GM12892 (cell line): ENCODE results near the gene ITPKB.

Experiments
- DNase-seq: peaks from one replicate; pipeline ENCODE4 v3.0.0; 2011; ENCODE audit not compliant: insufficient read length
- FAIRE-seq: peaks from 2 replicates; lab custom pipeline; 2011; peaks lifted over from hg19 to GRCh38; lab: Jason Lieb, UNC
- POLR2A ChIP-seq: IDR thresholded peaks from 2 replicates; pipeline ENCODE4 v1.6.1; 2011; ENCODE audit warnings: low read depth, low read length, control low read depth
- POLR2AphosphoS5 ChIP-seq: IDR thresholded peaks from 2 replicates; pipeline ENCODE4 v1.6.1; 2011; ENCODE audit warnings: low read depth, low read length, control low read depth
- TAF1 ChIP-seq: IDR thresholded peaks from 2 replicates; pipeline ENCODE4 v1.6.1; 2011; ENCODE audit warnings: low read depth, mild to moderate bottlenecking, control low read depth, low read length, borderline replicate concordance

ITPKB gene

GRCh38 chr1:226637147-226637935 is 101.7 kb downstream of the ITPKB start:
- DNase-seq = no peak
- TF ChIP-seq TAF1 = no peak
- no peak for TF ChIP-seq POLR2A

GRCh38 chr1:226636847-226637096 is 102.3 kb downstream of the ITPKB start:
- no peak for FAIRE-seq

More at GRCh38 chr1:226637147-226637935, 101.7 kb downstream of the ITPKB start:
- FAIRE-seq = no peak

GRCh38 chr1:226635456-226635941 is 103.6 kb downstream of the ITPKB start:
- TF ChIP-seq POLR2A = no peak
- TF ChIP-seq TAF1 = no peak
- no peak for TF ChIP-seq POLR2AphosphoS5
- FAIRE-seq = no peak
- no peak for DNase-seq

More at GRCh38 chr1:226636847-226637096, 102.3 kb downstream of the ITPKB start:
- DNase-seq = no peak
- TF ChIP-seq POLR2A = no peak
- no peak for TF ChIP-seq TAF1
- TF ChIP-seq POLR2AphosphoS5 = no peak

- DNase-seq (no peak), FAIRE-seq (no peak)
- TF ChIP-seq TAF1 (no peak), POLR2AphosphoS5 (no peak), POLR2A (no peak)
These were observed 104.4 kb downstream of the ITPKB start for GRCh38 chr1:226634611-226635246.

GRCh38 chr1:226634166-226634588 is 104.9 kb downstream of the ITPKB start:
- FAIRE-seq (peak; percentile 89), DNase-seq (peak; percentile 79)
- TF ChIP-seq POLR2A = no peak
- TF ChIP-seq TAF1 = no peak
- no peak for TF ChIP-seq POLR2AphosphoS5

- FAIRE-seq (peak; percentile 75), DNase-seq (no peak)
- TF ChIP-seq POLR2A (no peak), POLR2AphosphoS5 (no peak), TAF1 (no peak)
These were observed 105.4 kb downstream of the ITPKB start for GRCh38 chr1:226633541-226634165.

- DNase-seq (no peak), FAIRE-seq (no peak)
- TF ChIP-seq TAF1 (no peak), POLR2A (no peak), POLR2AphosphoS5 (no peak)
These were observed 106.1 kb downstream of the ITPKB start for GRCh38 chr1:226632922-226633351.

- FAIRE-seq = no peak
- TF ChIP-seq POLR2A = no peak
- no peak for TF ChIP-seq POLR2AphosphoS5
- TF ChIP-seq TAF1 = no peak
- DNase-seq = no peak
These were observed 106.8 kb downstream of the ITPKB start for GRCh38 chr1:226632169-226632879.

- DNase-seq (no peak), FAIRE-seq (no peak)
- no peak for TF ChIP-seq POLR2AphosphoS5
- TF ChIP-seq TAF1 = no peak
- no peak for TF ChIP-seq POLR2A
These were observed 107.7 kb downstream of the ITPKB start for GRCh38 chr1:226631229-226632000.

GRCh38 chr1:226630592-226630991 is 108.5 kb downstream of the ITPKB start:
- DNase-seq (no peak), FAIRE-seq (no peak)
- TF ChIP-seq POLR2A (no peak), POLR2AphosphoS5 (no peak), TAF1 (no peak)

GRCh38 chr1:226629896-226630550 is 109.1 kb downstream of the ITPKB start:
- FAIRE-seq (no peak), DNase-seq (no peak)
- no peak for TF ChIP-seq POLR2A
- no peak for TF ChIP-seq TAF1
- no peak for TF ChIP-seq POLR2AphosphoS5
